GM20000 (cell line): ENCODE results near the gene NEK5.

Experiments used
- DNase-seq: peaks from one replicate; pipeline ENCODE4 v3.0.0; 2012; ENCODE audit warnings: low spot score
- TF ChIP-seq, protein P1 (sequence below): IDR thresholded peaks from 2 replicates; pipeline ENCODE4 v1.5.1; 2012; ENCODE audit warnings: mild to moderate bottlenecking, control low read depth; ENCODE audit errors: extremely low read depth, missing control alignments

Gene NEK5

DNA sequence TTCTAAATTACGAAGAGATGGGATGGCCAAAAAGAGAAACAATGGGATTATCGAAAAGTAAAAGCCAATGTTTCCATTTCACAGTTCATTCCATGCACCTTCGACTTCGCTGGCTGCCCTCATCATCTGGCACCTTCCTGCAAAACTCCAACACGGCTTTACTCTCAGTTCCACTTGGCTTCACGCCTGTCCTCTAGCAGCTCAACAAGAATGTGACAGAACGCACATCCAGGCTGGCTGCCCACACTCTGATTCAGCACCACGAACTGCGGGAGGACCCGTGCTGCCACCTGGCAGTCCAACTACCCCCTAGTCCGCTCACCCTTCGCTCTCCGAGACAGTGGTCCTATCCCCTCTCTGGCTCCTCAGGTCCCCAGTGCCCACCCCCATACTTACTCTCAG lies 129.4 kb downstream of the NEK5 start:
- TF ChIP-seq, protein P1, sequence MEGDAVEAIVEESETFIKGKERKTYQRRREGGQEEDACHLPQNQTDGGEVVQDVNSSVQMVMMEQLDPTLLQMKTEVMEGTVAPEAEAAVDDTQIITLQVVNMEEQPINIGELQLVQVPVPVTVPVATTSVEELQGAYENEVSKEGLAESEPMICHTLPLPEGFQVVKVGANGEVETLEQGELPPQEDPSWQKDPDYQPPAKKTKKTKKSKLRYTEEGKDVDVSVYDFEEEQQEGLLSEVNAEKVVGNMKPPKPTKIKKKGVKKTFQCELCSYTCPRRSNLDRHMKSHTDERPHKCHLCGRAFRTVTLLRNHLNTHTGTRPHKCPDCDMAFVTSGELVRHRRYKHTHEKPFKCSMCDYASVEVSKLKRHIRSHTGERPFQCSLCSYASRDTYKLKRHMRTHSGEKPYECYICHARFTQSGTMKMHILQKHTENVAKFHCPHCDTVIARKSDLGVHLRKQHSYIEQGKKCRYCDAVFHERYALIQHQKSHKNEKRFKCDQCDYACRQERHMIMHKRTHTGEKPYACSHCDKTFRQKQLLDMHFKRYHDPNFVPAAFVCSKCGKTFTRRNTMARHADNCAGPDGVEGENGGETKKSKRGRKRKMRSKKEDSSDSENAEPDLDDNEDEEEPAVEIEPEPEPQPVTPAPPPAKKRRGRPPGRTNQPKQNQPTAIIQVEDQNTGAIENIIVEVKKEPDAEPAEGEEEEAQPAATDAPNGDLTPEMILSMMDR = no peak
- no peak for DNase-seq

DNA sequence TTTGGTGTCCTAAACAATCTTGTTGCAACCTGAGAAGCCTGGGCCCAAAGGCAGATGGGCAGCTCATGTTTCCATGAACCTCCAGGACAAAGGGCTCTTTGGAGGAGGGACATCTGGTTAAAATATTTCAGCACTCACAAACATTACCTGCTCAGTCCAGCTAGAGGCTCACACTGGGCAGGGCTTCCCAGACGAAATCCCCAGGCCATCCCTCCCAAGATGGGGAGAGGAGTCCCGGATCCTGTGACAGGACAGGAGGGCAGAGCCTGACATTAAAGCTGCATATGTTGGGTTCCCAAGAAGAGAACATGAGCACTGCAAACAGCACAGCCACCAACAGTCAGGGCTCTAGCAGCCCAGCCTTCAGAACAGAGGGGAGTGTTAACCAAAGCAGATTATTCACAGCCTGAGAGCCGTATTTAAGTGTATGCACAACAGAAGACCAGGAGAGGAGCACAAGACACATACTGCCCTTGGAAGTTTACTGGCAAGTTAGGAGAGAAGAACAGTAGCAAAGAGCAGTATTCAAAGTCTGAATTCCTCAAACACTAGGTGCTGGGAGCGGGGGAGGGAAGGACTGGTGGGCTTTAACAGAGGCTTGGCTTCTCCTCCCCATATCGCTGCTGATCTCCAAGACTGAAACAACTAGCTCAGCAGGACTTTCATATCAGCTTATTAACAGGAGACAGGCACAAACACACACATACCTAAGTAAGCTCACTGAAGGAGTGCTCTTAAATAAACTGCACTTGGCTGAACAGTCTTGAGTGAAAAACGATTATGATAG lies 130.0 kb downstream of the NEK5 start:
- TF ChIP-seq, protein P1 = no peak
- DNase-seq = no peak

DNA sequence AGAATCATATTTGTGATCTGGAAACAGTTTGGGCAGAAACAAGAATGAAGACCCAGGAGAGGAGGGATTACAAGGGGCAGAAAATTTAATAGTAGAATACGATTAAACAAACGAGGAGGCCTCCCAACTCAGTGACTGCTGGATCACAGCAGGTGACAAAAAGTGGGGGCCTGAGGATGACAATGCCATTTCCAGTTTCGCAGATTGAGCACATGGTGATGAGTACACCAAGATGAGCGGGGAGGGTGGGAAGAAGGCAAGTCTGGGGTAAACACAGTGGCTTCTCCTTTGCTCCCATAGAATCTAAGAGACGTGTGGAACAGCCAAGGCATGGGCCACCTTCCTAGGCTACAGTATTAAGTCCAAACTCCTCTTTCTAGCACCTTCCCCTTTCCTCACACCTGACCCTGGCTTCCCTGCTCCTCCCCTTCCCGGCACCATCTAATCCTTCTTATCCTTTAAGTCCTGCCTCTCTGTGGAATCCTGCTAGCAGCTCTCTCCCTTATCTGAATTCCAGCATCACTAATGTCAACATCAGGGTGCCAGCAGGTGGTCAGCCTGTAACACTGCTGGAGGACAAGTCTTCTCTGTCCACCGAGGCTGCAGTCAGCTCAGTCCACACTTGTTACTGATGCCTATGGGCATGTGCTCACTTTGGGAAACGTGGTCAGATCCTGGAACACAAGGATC lies 131.1 kb downstream of the NEK5 start:
- DNase-seq = no peak
- TF ChIP-seq, protein P1 = no peak

DNA sequence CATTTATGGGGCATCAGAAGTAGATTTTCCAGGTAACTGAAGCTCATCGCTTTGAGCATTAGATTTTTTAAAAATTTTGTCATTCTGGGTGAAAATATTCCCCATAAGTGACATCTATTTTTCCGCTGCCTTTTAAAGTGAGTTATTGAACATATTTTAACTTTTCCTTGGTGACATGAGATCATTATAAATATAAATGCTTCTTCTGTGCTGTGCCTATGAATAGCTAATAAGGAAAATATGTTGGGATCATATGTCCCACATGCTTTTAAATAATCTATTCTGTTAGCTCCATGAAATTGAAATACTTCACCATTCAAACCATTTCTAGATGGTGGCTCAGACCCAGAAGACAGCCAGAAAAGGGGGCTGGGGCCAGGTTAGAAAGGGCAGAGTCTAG lies 131.7 kb downstream of the NEK5 start:
- DNase-seq = no peak
- TF ChIP-seq, protein P1 = no peak

GRCh38 chr13:51996641-51997040 lies 132.2 kb downstream of the NEK5 start:
- no peak for DNase-seq
- TF ChIP-seq, protein P1 = no peak

DNA sequence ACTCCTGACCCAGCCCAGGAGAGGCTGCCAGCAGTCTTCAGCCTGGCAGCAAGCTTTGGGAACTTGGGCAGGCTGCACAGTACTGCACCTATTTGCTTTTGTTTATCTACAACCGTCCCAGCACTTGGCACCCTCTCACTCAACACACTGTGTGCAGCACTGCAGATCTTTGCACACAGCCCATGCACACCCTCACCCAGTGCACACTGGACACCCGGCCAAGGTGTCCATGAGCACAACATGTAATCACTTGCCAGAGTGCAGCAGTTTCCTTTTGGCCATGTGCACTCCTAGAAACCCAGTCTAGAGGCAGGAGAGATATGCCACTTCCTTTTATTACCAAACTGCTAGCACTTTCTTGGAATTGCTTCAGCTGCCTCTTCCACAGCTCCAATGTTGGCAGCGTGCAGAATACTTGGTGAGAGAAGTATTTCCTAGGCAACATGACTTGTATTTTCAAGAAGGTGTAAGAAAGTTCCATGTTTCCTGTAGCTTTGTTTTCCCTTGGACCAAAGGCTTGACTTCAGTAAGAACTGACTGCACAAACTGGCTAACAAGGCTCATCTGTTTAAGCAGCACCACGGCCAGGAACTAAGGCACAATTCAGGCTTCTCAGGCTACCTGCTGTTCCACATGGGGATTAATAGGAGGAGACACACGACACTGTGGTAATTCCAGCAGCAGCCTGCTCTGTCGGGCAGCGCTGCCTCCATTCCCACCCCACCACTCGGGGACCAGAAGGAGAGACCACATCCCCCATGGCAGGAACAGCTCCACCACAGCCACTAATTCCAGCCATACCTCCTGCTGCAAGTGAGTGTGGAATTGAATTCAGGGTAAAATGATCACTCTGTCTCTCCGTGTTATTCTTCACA lies 133.0 kb downstream of the NEK5 start:
- TF ChIP-seq, protein P1 = no peak
- DNase-seq = no peak
